Measurements from ENCODE around the gene MAVS.

The MAVS gene

DNA sequence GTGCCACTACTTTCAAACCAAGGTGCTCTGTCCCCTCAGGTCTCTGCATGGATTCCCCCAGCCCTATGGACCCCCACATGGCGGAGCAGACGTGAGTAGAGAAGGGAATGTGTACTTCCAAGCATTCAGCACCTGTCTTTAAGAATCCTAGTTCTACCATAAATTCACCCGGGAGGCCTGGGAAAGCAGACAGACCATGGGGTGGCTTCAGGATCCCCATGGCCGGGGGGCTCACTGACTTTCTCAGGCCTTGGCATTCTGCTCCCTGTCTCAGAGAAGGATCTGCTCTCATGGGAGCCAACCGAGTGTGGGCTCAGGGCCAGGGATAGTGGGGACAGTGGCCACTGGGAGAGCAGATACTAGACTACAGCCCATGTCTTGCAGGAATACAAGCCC lies 48.3 kb upstream of the MAVS start:
- no peak for ATAC-seq
- TF ChIP-seq ZNF565 (CRISPR knock-in tag; conservative IDR thresholded peaks at IDR 0.05; ENCODE audit: low read depth) (no peak), PPARA (CRISPR knock-in tag; IDR thresholded peaks at IDR 0.05; ENCODE audit: borderline replicate concordance) (no peak), ZC3H10 (CRISPR knock-in tag; IDR thresholded peaks at IDR 0.05) (no peak), ARNTL (CRISPR knock-in tag; IDR thresholded peaks at IDR 0.05; ENCODE audit: borderline replicate concordance, low read depth) (no peak), TOX (CRISPR knock-in tag; IDR thresholded peaks at IDR 0.05; ENCODE audit: borderline replicate concordance) (no peak), TCF4 (CRISPR knock-in tag; IDR thresholded peaks at IDR 0.05; ENCODE audit: borderline replicate concordance) (no peak), SNAI2 (CRISPR knock-in tag; IDR thresholded peaks at IDR 0.05) (no peak), ZNF70 (CRISPR knock-in tag; IDR thresholded peaks at IDR 0.05) (no peak), RARB (CRISPR knock-in tag; IDR thresholded peaks at IDR 0.05) (no peak), BACH2 (CRISPR knock-in tag; IDR thresholded peaks at IDR 0.05; ENCODE audit: borderline replicate concordance) (no peak)
- TF ChIP-seq, protein P1, sequence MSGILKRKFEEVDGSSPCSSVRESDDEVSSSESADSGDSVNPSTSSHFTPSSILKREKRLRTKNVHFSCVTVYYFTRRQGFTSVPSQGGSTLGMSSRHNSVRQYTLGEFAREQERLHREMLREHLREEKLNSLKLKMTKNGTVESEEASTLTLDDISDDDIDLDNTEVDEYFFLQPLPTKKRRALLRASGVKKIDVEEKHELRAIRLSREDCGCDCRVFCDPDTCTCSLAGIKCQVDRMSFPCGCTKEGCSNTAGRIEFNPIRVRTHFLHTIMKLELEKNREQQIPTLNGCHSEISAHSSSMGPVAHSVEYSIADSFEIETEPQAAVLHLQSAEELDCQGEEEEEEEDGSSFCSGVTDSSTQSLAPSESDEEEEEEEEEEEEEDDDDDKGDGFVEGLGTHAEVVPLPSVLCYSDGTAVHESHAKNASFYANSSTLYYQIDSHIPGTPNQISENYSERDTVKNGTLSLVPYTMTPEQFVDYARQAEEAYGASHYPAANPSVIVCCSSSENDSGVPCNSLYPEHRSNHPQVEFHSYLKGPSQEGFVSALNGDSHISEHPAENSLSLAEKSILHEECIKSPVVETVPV (CRISPR knock-in tag; IDR thresholded peaks at IDR 0.05): no peak
- TF ChIP-seq, protein P2, sequence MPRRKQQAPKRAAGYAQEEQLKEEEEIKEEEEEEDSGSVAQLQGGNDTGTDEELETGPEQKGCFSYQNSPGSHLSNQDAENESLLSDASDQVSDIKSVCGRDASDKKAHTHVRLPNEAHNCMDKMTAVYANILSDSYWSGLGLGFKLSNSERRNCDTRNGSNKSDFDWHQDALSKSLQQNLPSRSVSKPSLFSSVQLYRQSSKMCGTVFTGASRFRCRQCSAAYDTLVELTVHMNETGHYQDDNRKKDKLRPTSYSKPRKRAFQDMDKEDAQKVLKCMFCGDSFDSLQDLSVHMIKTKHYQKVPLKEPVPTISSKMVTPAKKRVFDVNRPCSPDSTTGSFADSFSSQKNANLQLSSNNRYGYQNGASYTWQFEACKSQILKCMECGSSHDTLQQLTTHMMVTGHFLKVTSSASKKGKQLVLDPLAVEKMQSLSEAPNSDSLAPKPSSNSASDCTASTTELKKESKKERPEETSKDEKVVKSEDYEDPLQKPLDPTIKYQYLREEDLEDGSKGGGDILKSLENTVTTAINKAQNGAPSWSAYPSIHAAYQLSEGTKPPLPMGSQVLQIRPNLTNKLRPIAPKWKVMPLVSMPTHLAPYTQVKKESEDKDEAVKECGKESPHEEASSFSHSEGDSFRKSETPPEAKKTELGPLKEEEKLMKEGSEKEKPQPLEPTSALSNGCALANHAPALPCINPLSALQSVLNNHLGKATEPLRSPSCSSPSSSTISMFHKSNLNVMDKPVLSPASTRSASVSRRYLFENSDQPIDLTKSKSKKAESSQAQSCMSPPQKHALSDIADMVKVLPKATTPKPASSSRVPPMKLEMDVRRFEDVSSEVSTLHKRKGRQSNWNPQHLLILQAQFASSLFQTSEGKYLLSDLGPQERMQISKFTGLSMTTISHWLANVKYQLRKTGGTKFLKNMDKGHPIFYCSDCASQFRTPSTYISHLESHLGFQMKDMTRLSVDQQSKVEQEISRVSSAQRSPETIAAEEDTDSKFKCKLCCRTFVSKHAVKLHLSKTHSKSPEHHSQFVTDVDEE (CRISPR knock-in tag; IDR thresholded peaks at IDR 0.05): no peak
- TF ChIP-seq, protein P3, sequence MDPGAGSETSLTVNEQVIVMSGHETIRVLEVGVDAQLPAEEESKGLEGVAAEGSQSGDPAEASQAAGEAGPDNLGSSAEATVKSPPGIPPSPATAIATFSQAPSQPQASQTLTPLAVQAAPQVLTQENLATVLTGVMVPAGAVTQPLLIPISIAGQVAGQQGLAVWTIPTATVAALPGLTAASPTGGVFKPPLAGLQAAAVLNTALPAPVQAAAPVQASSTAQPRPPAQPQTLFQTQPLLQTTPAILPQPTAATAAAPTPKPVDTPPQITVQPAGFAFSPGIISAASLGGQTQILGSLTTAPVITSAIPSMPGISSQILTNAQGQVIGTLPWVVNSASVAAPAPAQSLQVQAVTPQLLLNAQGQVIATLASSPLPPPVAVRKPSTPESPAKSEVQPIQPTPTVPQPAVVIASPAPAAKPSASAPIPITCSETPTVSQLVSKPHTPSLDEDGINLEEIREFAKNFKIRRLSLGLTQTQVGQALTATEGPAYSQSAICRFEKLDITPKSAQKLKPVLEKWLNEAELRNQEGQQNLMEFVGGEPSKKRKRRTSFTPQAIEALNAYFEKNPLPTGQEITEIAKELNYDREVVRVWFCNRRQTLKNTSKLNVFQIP (CRISPR knock-in tag; IDR thresholded peaks at IDR 0.05; ENCODE audit: borderline replicate concordance, low read depth): no peak

DNA sequence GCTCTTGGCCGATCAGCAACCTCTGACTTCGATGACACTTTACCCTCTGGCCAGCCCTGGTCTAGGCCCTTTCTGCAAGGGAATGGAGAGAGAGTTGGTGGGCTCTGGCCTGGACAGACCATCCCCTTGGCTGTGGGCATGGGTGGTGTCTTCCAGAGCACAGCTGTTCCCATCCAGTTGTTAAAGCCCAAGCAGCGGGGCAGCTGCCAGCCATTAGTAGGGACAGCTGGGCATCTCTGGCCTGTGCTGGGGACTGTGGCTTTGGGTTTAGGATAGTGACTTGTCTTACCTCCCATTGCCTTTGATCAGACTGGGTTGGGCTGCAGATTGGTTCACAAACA lies 47.8 kb upstream of the MAVS start:
- no peak for TF ChIP-seq OSR1 (CRISPR knock-in tag; IDR thresholded peaks at IDR 0.05)
- TF ChIP-seq, protein P2 (CRISPR knock-in tag; IDR thresholded peaks at IDR 0.05): no peak
- no peak for ATAC-seq

DNA sequence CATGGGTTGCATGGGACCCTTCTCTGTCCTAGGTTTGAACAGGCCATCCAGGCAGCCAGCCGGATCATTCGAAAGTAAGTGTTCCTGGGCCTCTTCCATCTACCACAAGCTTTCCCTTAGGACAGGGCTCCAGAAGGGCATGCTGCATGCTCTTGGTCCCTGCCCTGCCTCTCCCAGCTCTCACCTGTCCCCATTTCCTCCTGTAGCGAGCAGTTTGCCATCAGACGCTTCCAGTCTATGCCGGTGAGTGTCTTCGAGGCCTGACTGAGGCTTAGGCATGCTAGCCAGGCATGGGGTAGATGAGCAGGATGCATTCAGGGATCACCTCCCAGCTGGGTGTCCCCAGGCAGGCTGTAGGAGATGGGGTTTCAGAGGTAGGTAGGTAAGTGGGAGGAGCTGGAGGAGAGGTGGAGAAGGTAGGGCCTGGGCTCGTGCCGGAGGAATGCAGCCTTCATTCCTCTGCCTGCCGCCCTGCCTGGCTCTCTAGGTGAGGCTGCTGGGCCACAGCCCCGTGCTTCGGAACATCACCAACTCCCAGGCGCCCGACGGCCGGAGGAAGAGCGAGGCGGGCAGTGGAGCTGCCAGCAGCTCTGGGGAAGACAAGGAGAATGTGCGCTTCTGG lies 46.3 kb upstream of the MAVS start:
- ATAC-seq: no peak
- TF ChIP-seq OSR1 (CRISPR knock-in tag; IDR thresholded peaks at IDR 0.05) (no peak), ZFP3 (CRISPR knock-in tag; IDR thresholded peaks at IDR 0.05) (no peak), ARNTL (CRISPR knock-in tag; IDR thresholded peaks at IDR 0.05; ENCODE audit: borderline replicate concordance, low read depth) (no peak), RARB (CRISPR knock-in tag; IDR thresholded peaks at IDR 0.05) (no peak), ZNF565 (CRISPR knock-in tag; conservative IDR thresholded peaks at IDR 0.05; ENCODE audit: low read depth) (no peak), SNAI2 (CRISPR knock-in tag; IDR thresholded peaks at IDR 0.05) (no peak), ZFP30 (CRISPR knock-in tag; IDR thresholded peaks at IDR 0.05) (no peak), PPARA (CRISPR knock-in tag; IDR thresholded peaks at IDR 0.05; ENCODE audit: borderline replicate concordance) (no peak), TCF4 (CRISPR knock-in tag; IDR thresholded peaks at IDR 0.05; ENCODE audit: borderline replicate concordance) (no peak)

DNA sequence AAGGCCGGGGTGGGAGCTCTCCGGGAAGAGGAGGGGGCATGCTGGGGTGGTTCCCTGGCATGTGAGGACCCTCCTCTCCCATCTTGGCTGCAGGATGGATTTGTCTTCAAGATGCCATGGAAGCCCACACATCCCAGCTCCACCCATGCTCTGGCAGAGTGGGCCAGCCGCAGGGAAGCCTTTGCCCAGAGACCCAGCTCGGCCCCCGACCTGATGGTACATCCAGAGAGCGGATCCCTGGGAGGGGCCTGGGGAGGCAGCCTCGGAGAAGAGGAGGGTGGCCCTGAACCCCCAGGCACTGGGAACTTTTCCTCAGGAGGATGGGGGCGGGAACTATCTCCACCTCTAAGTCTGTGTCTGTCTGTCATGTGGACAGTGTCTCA lies 45.8 kb upstream of the MAVS start:
- no peak for TF ChIP-seq ZFP3 (CRISPR knock-in tag; IDR thresholded peaks at IDR 0.05)
- TF ChIP-seq GLIS3 (CRISPR knock-in tag; IDR thresholded peaks at IDR 0.05): no peak
- TF ChIP-seq, protein P4, sequence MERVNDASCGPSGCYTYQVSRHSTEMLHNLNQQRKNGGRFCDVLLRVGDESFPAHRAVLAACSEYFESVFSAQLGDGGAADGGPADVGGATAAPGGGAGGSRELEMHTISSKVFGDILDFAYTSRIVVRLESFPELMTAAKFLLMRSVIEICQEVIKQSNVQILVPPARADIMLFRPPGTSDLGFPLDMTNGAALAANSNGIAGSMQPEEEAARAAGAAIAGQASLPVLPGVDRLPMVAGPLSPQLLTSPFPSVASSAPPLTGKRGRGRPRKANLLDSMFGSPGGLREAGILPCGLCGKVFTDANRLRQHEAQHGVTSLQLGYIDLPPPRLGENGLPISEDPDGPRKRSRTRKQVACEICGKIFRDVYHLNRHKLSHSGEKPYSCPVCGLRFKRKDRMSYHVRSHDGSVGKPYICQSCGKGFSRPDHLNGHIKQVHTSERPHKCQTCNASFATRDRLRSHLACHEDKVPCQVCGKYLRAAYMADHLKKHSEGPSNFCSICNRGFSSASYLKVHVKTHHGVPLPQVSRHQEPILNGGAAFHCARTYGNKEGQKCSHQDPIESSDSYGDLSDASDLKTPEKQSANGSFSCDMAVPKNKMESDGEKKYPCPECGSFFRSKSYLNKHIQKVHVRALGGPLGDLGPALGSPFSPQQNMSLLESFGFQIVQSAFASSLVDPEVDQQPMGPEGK (CRISPR knock-in tag; IDR thresholded peaks at IDR 0.05; ENCODE audit: borderline replicate concordance): no peak
- TF ChIP-seq ZC3H10 (CRISPR knock-in tag; IDR thresholded peaks at IDR 0.05): no peak
- TF ChIP-seq CSDC2 (CRISPR knock-in tag; IDR thresholded peaks at IDR 0.05): no peak
- TF ChIP-seq ZNF70 (CRISPR knock-in tag; IDR thresholded peaks at IDR 0.05): no peak
- no peak for TF ChIP-seq BACH2 (CRISPR knock-in tag; IDR thresholded peaks at IDR 0.05; ENCODE audit: borderline replicate concordance)
- TF ChIP-seq ZNF565 (CRISPR knock-in tag; conservative IDR thresholded peaks at IDR 0.05; ENCODE audit: low read depth): no peak
- TF ChIP-seq SNAI2 (CRISPR knock-in tag; IDR thresholded peaks at IDR 0.05): no peak
- no peak for TF ChIP-seq ESRRG (CRISPR knock-in tag; IDR thresholded peaks at IDR 0.05)
- TF ChIP-seq ARNTL (CRISPR knock-in tag; IDR thresholded peaks at IDR 0.05; ENCODE audit: borderline replicate concordance, low read depth): no peak
- no peak for TF ChIP-seq RARB (CRISPR knock-in tag; IDR thresholded peaks at IDR 0.05)
- TF ChIP-seq, protein P5, sequence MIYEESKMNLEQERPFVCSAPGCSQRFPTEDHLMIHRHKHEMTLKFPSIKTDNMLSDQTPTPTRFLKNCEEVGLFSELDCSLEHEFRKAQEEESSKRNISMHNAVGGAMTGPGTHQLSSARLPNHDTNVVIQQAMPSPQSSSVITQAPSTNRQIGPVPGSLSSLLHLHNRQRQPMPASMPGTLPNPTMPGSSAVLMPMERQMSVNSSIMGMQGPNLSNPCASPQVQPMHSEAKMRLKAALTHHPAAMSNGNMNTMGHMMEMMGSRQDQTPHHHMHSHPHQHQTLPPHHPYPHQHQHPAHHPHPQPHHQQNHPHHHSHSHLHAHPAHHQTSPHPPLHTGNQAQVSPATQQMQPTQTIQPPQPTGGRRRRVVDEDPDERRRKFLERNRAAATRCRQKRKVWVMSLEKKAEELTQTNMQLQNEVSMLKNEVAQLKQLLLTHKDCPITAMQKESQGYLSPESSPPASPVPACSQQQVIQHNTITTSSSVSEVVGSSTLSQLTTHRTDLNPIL (CRISPR knock-in tag; IDR thresholded peaks at IDR 0.05; ENCODE audit: low read depth): no peak
- ATAC-seq: no peak
